NK-92 treated with Interleukin-12 subunit alpha and Interleukin-12 subunit beta, amount 100 ng/mL, for 24 hours (cell line): Measurements from ENCODE around the gene ERV3-1.
"Not testable (repeated sequence)": the region's sequence is repeated elsewhere in the genome, so short reads cannot be mapped to it uniquely, and the experiment has no call there.

Experiments
- DNase-seq: peaks from one replicate; lab custom pipeline; 2025; lab: John Stamatoyannopoulos, UW

ERV3-1 gene

GRCh38 chr7:65006094-65006992 lies at the start of gene ERV3-1:
TSS of gene ERV3-1 (minus strand) at chr7:65006687. CDS start at chr7:64993026, 13,661 bp downstream.
- DNase-seq = peak; percentile 91

- not testable (repeated sequence) for DNase-seq
These were observed 49.3 kb upstream of the ERV3-1 start for GRCh38 chr7:65055786-65056185.

GRCh38 chr7:65054466-65054994 lies 48.0 kb upstream of the ERV3-1 start:
- DNase-seq = not testable (repeated sequence)

- not testable (repeated sequence) for DNase-seq
These were observed 45.2 kb upstream of the ERV3-1 start for GRCh38 chr7:65051654-65052053.

- DNase-seq = not testable (repeated sequence)
These were observed 44.7 kb upstream of the ERV3-1 start for GRCh38 chr7:65051139-65051538.

GRCh38 chr7:65046329-65046728 lies 39.8 kb upstream of the ERV3-1 start:
- DNase-seq = not testable (repeated sequence)

- not testable (repeated sequence) for DNase-seq
These were observed 39.1 kb upstream of the ERV3-1 start for GRCh38 chr7:65045589-65045988.

GRCh38 chr7:65038767-65039166 lies 32.3 kb upstream of the ERV3-1 start:
- DNase-seq = not testable (repeated sequence)

- peak; percentile 96 for DNase-seq
These were observed 31.5 kb upstream of the ERV3-1 start for GRCh38 chr7:65037740-65038688.

GRCh38 chr7:65036526-65036925 lies 30.0 kb upstream of the ERV3-1 start:
- DNase-seq = not testable (repeated sequence)

GRCh38 chr7:65035469-65035868 lies 29.0 kb upstream of the ERV3-1 start:
- DNase-seq = not testable (repeated sequence)

- not testable (repeated sequence) for DNase-seq
These were observed 27.8 kb upstream of the ERV3-1 start for GRCh38 chr7:65034120-65034782.

- not testable (repeated sequence) for DNase-seq
These were observed 26.9 kb upstream of the ERV3-1 start for GRCh38 chr7:65033391-65033790.

GRCh38 chr7:65025023-65025422 lies 18.5 kb upstream of the ERV3-1 start:
- DNase-seq = not testable (repeated sequence)

- not testable (repeated sequence) for DNase-seq
These were observed 14.5 kb upstream of the ERV3-1 start for GRCh38 chr7:65020978-65021377.

GRCh38 chr7:65009881-65010280 lies 3.4 kb upstream of the ERV3-1 start:
- DNase-seq = not testable (repeated sequence)

- not testable (repeated sequence) for DNase-seq
These were observed 2.9 kb upstream of the ERV3-1 start for GRCh38 chr7:65009394-65009793.

- DNase-seq = not testable (repeated sequence)
These were observed 549 bp upstream of the ERV3-1 start for GRCh38 chr7:65007036-65007435.

GRCh38 chr7:65004575-65004974 lies 1.9 kb downstream of the ERV3-1 start:
- DNase-seq = no peak

- DNase-seq = no peak
These were observed 3.4 kb downstream of the ERV3-1 start for GRCh38 chr7:65002972-65003585.

GRCh38 chr7:65001291-65001814 lies 5.1 kb downstream of the ERV3-1 start:
- no peak for DNase-seq
